ENCODE data around the gene SPPL3.

The SPPL3 gene

DNA sequence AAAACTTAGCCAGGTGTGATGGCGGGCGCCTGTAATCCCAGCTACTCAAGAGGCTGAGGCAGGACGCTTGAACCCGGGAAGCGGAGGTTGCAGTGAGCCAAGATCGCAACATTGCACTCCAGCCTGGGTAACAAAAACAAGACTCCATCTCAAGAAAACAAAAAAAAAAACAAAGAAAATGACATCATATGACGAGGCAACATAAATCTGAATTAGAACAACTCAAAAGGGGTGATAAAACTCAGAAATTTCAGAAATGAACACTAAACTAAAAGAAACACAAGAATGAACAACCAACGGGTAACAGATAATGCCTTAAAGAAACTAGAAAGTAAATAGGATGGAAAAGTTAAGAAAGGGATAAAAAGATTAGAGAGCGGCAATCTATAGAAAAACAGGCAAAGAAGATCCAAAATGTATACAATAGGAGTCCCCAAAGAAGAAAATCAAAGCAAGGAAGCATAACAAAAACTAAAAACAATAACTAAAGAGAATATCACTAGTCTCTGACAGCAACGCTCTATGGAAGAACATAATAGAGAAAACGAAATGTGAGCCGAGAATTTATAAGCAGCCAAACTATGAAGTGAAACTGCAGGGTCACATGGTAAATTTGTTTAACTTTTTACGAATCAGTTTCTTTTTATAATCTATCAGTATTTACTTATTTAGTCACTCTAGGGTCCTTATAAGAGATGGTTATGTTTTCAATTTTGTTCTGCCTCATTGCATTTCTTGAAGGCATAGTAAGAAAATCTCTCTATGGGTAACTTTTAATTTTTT lies 45.7 kb downstream of the SPPL3 start:
- TF ChIP-seq, protein P1, sequence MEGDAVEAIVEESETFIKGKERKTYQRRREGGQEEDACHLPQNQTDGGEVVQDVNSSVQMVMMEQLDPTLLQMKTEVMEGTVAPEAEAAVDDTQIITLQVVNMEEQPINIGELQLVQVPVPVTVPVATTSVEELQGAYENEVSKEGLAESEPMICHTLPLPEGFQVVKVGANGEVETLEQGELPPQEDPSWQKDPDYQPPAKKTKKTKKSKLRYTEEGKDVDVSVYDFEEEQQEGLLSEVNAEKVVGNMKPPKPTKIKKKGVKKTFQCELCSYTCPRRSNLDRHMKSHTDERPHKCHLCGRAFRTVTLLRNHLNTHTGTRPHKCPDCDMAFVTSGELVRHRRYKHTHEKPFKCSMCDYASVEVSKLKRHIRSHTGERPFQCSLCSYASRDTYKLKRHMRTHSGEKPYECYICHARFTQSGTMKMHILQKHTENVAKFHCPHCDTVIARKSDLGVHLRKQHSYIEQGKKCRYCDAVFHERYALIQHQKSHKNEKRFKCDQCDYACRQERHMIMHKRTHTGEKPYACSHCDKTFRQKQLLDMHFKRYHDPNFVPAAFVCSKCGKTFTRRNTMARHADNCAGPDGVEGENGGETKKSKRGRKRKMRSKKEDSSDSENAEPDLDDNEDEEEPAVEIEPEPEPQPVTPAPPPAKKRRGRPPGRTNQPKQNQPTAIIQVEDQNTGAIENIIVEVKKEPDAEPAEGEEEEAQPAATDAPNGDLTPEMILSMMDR (conservative IDR thresholded peaks at IDR 0.05) = no peak
- no peak overlapping the region for H3K27ac ChIP-seq

DNA sequence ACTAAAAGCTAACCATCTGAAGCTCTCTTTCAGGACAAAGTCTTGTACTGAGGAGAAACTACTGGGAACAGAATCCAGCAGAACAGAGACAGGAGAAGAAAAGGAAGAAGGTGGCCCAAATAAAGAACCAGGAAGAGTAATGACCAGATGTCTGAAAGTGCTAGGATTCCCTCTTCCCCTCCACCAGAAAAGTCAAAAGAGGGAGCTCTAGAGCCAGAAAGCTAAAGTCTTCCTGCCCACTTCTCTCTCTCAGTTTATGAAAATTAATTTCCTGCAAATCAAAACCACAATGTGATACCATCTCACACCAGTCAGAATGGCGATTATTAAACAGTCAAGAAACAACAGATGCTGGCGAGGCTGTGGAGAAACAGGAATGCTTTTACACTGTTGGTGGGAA lies 47.2 kb downstream of the SPPL3 start:
- H3K27ac ChIP-seq = no peak overlapping the region
- TF ChIP-seq, protein P1 (conservative IDR thresholded peaks at IDR 0.05) = peak; percentile 64

GRCh38 chr12:120855823-120856588 lies 48.2 kb downstream of the SPPL3 start:
- TF ChIP-seq, protein P1 (conservative IDR thresholded peaks at IDR 0.05) = no peak
- H3K27ac ChIP-seq = no peak overlapping the region

- H3K27ac ChIP-seq = no peak overlapping the region
- TF ChIP-seq, protein P1 (conservative IDR thresholded peaks at IDR 0.05) = no peak
Measured at GRCh38 chr12:120854804-120855203, 49.4 kb downstream of the SPPL3 start.

- TF ChIP-seq, protein P1 (conservative IDR thresholded peaks at IDR 0.05) = no peak
- no peak overlapping the region for H3K27ac ChIP-seq
Measured at GRCh38 chr12:120853188-120853587, 51.0 kb downstream of the SPPL3 start.

DNA sequence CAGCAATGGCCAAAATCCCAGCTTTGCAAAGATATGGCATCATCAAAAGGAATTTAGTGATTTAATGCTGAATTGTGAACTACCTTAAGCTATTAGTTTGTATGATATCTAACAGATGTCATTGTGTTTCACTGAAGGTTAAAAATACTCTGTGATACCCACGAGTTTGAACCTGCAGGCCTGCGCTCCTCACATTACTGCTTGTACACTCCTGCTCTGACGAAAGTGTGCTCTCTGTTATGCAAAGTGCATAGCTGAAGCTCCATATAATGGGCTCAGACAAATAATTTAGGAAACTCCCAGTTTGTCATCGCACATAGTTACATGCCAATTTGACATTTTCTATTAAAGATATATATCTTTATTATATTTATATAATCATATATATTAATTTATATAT lies 52.2 kb downstream of the SPPL3 start:
- no peak overlapping the region for H3K27ac ChIP-seq
- TF ChIP-seq, protein P1 (conservative IDR thresholded peaks at IDR 0.05) = no peak

DNA sequence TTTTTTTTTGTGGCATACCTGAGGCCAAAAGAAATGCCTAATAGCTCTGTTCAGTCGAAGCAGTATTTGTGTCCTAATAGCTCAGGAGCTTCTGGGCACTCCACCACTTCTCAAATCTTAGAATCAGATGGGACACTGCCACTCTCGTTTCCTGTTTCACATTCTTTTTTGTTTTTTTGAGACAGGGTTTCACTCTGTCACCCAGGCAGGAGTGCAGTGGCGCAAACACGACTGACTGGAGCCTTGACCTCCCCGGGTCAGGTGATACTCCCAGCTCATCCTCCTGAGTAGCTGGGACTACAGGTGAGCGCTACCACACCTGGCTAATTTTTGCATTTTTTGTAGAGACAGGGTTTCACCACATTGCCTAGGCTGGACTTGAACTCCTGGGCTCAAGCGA lies 52.7 kb downstream of the SPPL3 start:
- H3K27ac ChIP-seq = no peak overlapping the region
- TF ChIP-seq, protein P1 (conservative IDR thresholded peaks at IDR 0.05) = no peak
